SK-N-SH (cell line): ENCODE data around the gene TEX22. TPM values are rescaled to one million over a fixed set of nuclear protein-coding genes. Genes with fewer than 3 reads are reported as not detected.

Experiments used
- CTCF ChIA-PET: fragments of 300-600, 350-600 bp; formaldehyde crosslinking; extraction: SDS; loops from one replicate; lab custom pipeline; 2021; lab: Yijun Ruan, JAX
- POLR2A ChIA-PET: fragments of 350-600 bp; sonication (Branson Sonifier 250); formaldehyde crosslinking; extraction: SDS; loops from one replicate; lab custom pipeline; 2020; ENCODE audit warnings: antibody characterized with exemption, inconsistent platforms; lab: Yijun Ruan, JAX
- DNase-seq: peaks from one replicate; pipeline ENCODE4 v3.0.0; 2012
- H2AFZ ChIP-seq: fragments of 200-600 bp; sonication (generic); 2 replicates; pipeline ENCODE4 v1.8.1; 2016; ENCODE audit warnings: antibody characterized with exemption, mild to moderate bottlenecking, low read depth
- H3F3A ChIP-seq: fragments of 200-600 bp; sonication (generic); replicated peaks from 2 replicates; pipeline ENCODE3; 2016; ENCODE audit warnings: antibody characterized with exemption, mild to moderate bottlenecking; ENCODE audit not compliant: insufficient read depth
- H3K27ac ChIP-seq, 2 experiments: fragments of 200-500 bp in 1 of 2; fragments of 200-600 bp in 1 of 2; sonication (Bioruptor generic) in 1 of 2; sonication (generic), shearing (Covaris generic) in 1 of 2; 2 replicates each; pipeline versions ENCODE4 v1.5.1 to v1.6.1; 2014 to 2016; ENCODE audit warnings: low read depth in 2 of 2, inconsistent platforms in 1 of 2, low read length in 1 of 2, mild to moderate bottlenecking in 1 of 2, mixed read lengths in 1 of 2
- H3K27me3 ChIP-seq: fragments of 200-600 bp; sonication (generic), shearing (Covaris generic); 2 replicates; pipeline ENCODE4 v1.6.1; 2016; ENCODE audit warnings: mixed run types; ENCODE audit not compliant: insufficient read depth
- H3K36me3 ChIP-seq, 2 experiments: fragments of 200-500 bp in 1 of 2; fragments of 200-600 bp in 1 of 2; sonication (Bioruptor generic) in 1 of 2; sonication (generic) in 1 of 2; replicated peaks in 1 of 2; 2 replicates each; pipeline versions ENCODE3 to v1.5.1; 2014 to 2016; ENCODE audit warnings: low read length in 1 of 2, mild to moderate bottlenecking in 1 of 2; ENCODE audit not compliant: insufficient read depth in 2 of 2, control insufficient read depth in 1 of 2
- H3K4me1 ChIP-seq, 2 experiments: fragments of 200-500 bp in 1 of 2; fragments of 200-600 bp in 1 of 2; sonication (Bioruptor generic) in 1 of 2; sonication (generic), shearing (Covaris generic) in 1 of 2; 2 replicates each; pipeline versions ENCODE4 v1.5.1 to v1.6.1; 2014 to 2016; ENCODE audit warnings: low read depth in 1 of 2, low read length in 1 of 2, mixed run types in 1 of 2; ENCODE audit not compliant: insufficient read depth in 2 of 2, control insufficient read depth in 1 of 2
- H3K4me2 ChIP-seq: fragments of 200-600 bp; sonication (generic), shearing (Covaris generic); 2 replicates; pipeline ENCODE4 v1.6.1; 2017; ENCODE audit warnings: mixed run types
- H3K4me3 ChIP-seq, 2 experiments: fragments of 200-500 bp in 1 of 2; fragments of 200-600 bp in 1 of 2; sonication (Bioruptor generic) in 1 of 2; sonication (generic), shearing (Covaris generic) in 1 of 2; 2 replicates each; pipeline versions ENCODE4 v1.5.1 to v1.8.1; 2014 to 2016; ENCODE audit warnings: low read depth in 2 of 2, inconsistent platforms in 1 of 2, low read length in 1 of 2, mild to moderate bottlenecking in 1 of 2, mixed read lengths in 1 of 2, moderate library complexity in 1 of 2
- H3K79me2 ChIP-seq: fragments of 200-600 bp; sonication (generic); 2 replicates; pipeline ENCODE4 v1.8.1; 2017; ENCODE audit warnings: mild to moderate bottlenecking; ENCODE audit not compliant: insufficient read depth
- H3K9ac ChIP-seq: fragments of 200-600 bp; sonication (generic); 2 replicates; pipeline ENCODE4 v1.6.1; 2017; ENCODE audit warnings: mixed run types
- H3K9me2 ChIP-seq: fragments of 200-600 bp; sonication (generic); 2 replicates; pipeline ENCODE4 v1.6.1; 2017; ENCODE audit warnings: mixed run types
- H3K9me3 ChIP-seq: fragments of 200-600 bp; sonication (generic); 2 replicates; pipeline ENCODE4 v1.6.1; 2017; ENCODE audit warnings: mixed run types, mild to moderate bottlenecking, moderate library complexity
- H4K20me1 ChIP-seq: fragments of 200-600 bp; sonication (generic); 2 replicates; pipeline ENCODE4 v1.6.1; 2017; ENCODE audit warnings: mild to moderate bottlenecking, mixed run types; ENCODE audit not compliant: insufficient read depth
- EZH2phosphoT487 ChIP-seq: fragments of 200-600 bp; sonication (generic); IDR thresholded peaks from 2 replicates; pipeline ENCODE4 v1.6.1; 2017; ENCODE audit warnings: low read depth, mixed run types, mild to moderate bottlenecking, antibody characterized with exemption, moderate library complexity, borderline replicate concordance
- FOSL2 ChIP-seq: IDR thresholded peaks from 2 replicates; pipeline ENCODE4 v1.4.0; 2012; ENCODE audit warnings: low read depth, mild to moderate bottlenecking, moderate library complexity, borderline replicate concordance
- FOXJ3 ChIP-seq: sonication (generic); formaldehyde crosslinking; IDR thresholded peaks from 2 replicates; pipeline ENCODE4 v1.5.1; 2020; ENCODE audit warnings: mild to moderate bottlenecking, missing genetic modification reagents
- FOXM1 ChIP-seq: IDR thresholded peaks from 2 replicates; pipeline ENCODE4 v1.4.0; 2012; ENCODE audit warnings: low read depth, mild to moderate bottlenecking
- GABPA ChIP-seq: IDR thresholded peaks from 2 replicates; pipeline ENCODE4 v1.4.0; 2012; ENCODE audit warnings: low read depth, mild to moderate bottlenecking
- GATA2 ChIP-seq: sonication (generic); formaldehyde crosslinking; IDR thresholded peaks from 2 replicates; pipeline ENCODE4 v1.5.0; 2020; ENCODE audit warnings: mild to moderate bottlenecking, missing genetic modification reagents
- MEF2A ChIP-seq: IDR thresholded peaks from 2 replicates; pipeline ENCODE4 v1.4.0; 2012; ENCODE audit warnings: low read depth, borderline replicate concordance
- MXI1 ChIP-seq: IDR thresholded peaks from 2 replicates; pipeline ENCODE4 v1.6.1; 2012; ENCODE audit warnings: mild to moderate bottlenecking, low read depth, low read length, improper control_type of control experiment
- NFIC ChIP-seq: IDR thresholded peaks from 2 replicates; pipeline ENCODE4 v1.4.0; 2012; ENCODE audit warnings: borderline replicate concordance
- NRF1 ChIP-seq: IDR thresholded peaks from 2 replicates; pipeline ENCODE4 v1.6.1; 2012; ENCODE audit warnings: low read depth, mild to moderate bottlenecking, low read length
- RCOR1 ChIP-seq: fragments of 150-350 bp; IDR thresholded peaks from 2 replicates; pipeline ENCODE4 v1.6.1; 2017; ENCODE audit warnings: antibody characterized with exemption, low read length
- RFX5 ChIP-seq: IDR thresholded peaks from 2 replicates; pipeline ENCODE4 v1.6.1; 2012; ENCODE audit warnings: mild to moderate bottlenecking, improper control_type of control experiment, low read length
- SIN3A ChIP-seq: IDR thresholded peaks from 2 replicates; pipeline ENCODE4 v1.6.1; 2012; ENCODE audit warnings: low read depth, mild to moderate bottlenecking, low read length, moderate library complexity, borderline replicate concordance
- SMC3 ChIP-seq: IDR thresholded peaks from 2 replicates; pipeline ENCODE4 v1.6.1; 2012; ENCODE audit warnings: low read depth, low read length, improper control_type of control experiment
- TAF1 ChIP-seq: IDR thresholded peaks from 2 replicates; pipeline ENCODE4 v1.6.1; 2012; ENCODE audit warnings: low read depth, mild to moderate bottlenecking, low read length, moderate library complexity, borderline replicate concordance
- TCF12 ChIP-seq: IDR thresholded peaks from 2 replicates; pipeline ENCODE4 v1.4.0; 2012
- TEAD4 ChIP-seq: IDR thresholded peaks from 2 replicates; pipeline ENCODE4 v1.4.0; 2012; ENCODE audit warnings: mild to moderate bottlenecking, borderline replicate concordance; ENCODE audit not compliant: insufficient read depth
- YY1 ChIP-seq: IDR thresholded peaks from 2 replicates; pipeline ENCODE4 v1.4.0; 2012; ENCODE audit warnings: low read depth, mild to moderate bottlenecking
- WGBS: methylation state at CpG from one replicate; pipeline ENCODE4 v1.1.6; 2017; ENCODE audit warnings: low lambda C conversion rate; 5-methylcytosine and 5-hydroxymethylcytosine counted together
- polyA plus RNA-seq, 3 experiments: library from polyadenylated mRNA; depleted of rRNA; stranded (reverse); fragments of >200 nt; gene quantifications; 2 replicates each; pipeline ENCODE4 v1.2.3, GENCODE V29; 2012
- TF ChIP-seq, protein P1 (sequence below): IDR thresholded peaks from 2 replicates; pipeline ENCODE4 v1.4.0; 2012; ENCODE audit warnings: low read depth
- TF ChIP-seq, protein P2 (sequence below): IDR thresholded peaks from 2 replicates; pipeline ENCODE4 v1.6.1; 2012; ENCODE audit warnings: mild to moderate bottlenecking, low read depth, low read length, moderate library complexity
- TF ChIP-seq, protein P3 (sequence below): IDR thresholded peaks from 2 replicates; pipeline ENCODE4 v1.4.0; 2012; ENCODE audit warnings: low read depth, borderline replicate concordance

TEX22 gene
- polyA plus RNA-seq, 1 of the 3 experiments (the other 2 are of a cell fraction): 0.26 TPM

DNA sequence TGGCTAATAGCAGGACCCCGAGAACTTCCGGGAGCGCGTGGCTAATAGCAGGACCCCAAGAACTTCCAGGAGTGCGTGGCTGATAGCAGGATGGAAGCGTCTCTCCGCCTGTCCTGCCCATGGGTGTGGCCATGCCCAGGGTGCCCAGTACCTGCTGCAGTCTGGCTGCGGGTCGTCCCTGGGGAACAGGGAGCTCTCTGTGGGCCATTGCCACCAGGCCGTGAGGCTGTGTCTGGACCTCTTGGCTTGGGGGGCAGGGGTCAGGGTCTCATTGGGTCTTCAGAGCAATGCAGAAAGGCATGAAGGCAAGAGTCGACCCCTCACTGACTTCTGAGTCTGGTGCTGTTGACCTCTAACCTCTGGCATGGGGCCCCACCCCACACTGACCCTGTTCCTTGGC is 48.3 kb upstream of the TEX22 start:
- TF ChIP-seq GATA2 (CRISPR knock-in tag): no peak
- TF ChIP-seq NRF1: no peak
- TF ChIP-seq FOXM1: no peak
- TF ChIP-seq, protein P1, sequence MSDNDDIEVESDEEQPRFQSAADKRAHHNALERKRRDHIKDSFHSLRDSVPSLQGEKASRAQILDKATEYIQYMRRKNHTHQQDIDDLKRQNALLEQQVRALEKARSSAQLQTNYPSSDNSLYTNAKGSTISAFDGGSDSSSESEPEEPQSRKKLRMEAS: no peak
- no peak for TF ChIP-seq TEAD4
- TF ChIP-seq FOXJ3: no peak
- TF ChIP-seq SIN3A: no peak
- TF ChIP-seq TAF1: no peak
- no peak for TF ChIP-seq SMC3
- TF ChIP-seq YY1: no peak
- Histone ChIP-seq H2AFZ (no peak overlapping the region), H3K9ac (no peak overlapping the region), H3K27me3 (no peaks in the 10 kb centered on the region), H4K20me1 (peaks cover 12% of the 10 kb centered on the region), H3K4me1 (peaks cover 0 to 9% of the 10 kb centered on the region in 2 experiments; a peak in 1 of 4 replicates), H3K4me2 (no peak overlapping the region), H3K79me2 (peaks cover 11% of the 10 kb centered on the region; the same call in 1 of the 2 replicates), H3K9me2 (no peaks in the 10 kb centered on the region), H3K9me3 (peaks cover 3% of the 10 kb centered on the region; the same call in 1 of the 2 replicates), H3K36me3 (peaks cover 0 to 3% of the 10 kb centered on the region in 2 experiments), H3K27ac (no peak overlapping the region), H3F3A (no peaks in the 10 kb centered on the region), H3K4me3 (no peak overlapping the region)
- ChIA-PET CTCF (interaction anchor here (0.6 to 2.5 kb wide), 2 partner anchors 78 to 118 kb away, joined by 3 to 14 read pairs; no protein-coding TSS in a partner anchor), POLR2A (no interaction called here)
- WGBS: 86% methylated on average over 7 of the region's 11 CpGs
- DNase-seq: no peak

DNA sequence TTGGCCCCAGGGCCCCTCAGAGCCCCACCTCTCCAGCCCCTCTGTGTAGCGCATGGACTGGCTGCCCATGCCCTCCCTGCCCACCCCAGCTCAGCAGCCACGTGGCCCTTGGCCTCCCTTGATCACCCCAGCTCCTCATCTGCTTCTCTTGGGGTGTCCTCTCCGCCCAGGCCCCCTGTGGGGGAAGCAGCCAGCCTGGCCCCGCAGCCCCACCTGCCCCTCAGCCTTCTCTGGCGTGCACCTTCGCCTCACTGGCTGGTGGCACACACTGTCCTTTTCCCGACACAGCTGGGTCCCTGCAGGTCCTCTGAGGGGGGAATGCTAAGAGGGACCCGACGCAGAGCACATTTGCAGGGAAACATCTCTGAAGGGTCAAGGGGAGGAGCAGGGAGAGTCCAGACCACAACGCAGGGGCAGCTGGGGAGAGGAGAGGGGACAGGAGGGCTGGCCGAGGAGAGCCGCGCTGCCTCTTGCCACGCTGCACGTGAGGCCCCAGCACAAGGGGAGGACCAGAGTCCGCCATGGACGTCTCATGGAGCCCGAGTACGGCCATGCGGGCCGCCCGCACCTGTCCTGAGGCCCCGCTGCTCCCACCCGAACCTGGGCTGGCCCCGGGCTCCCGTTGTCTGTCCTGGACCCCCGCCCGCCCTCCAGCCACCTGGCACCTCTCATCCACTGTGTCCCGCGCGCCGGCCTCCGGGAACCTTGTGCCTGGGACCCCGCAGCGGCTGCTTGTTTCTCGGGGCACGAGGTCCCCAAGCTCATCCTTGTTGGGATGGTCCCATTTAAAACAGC is 47.7 kb upstream of the TEX22 start:
- Histone ChIP-seq H3K79me2 (peaks cover 5% of the 10 kb centered on the region; the same call in 1 of the 2 replicates), H2AFZ (no peak overlapping the region), H3K4me1 (peaks cover 0 to 9% of the 10 kb centered on the region in 2 experiments; a peak in 1 of 4 replicates), H3K9me3 (peaks cover under 1% of the 10 kb centered on the region; the same call in 1 of the 2 replicates), H3K9ac (no peak overlapping the region), H4K20me1 (peaks cover 12% of the 10 kb centered on the region), H3K4me3 (no peak overlapping the region), H3K36me3 (peaks cover 0 to 7% of the 10 kb centered on the region in 2 experiments), H3K27me3 (no peaks in the 10 kb centered on the region), H3K27ac (no peak overlapping the region), H3K9me2 (no peaks in the 10 kb centered on the region), H3F3A (no peaks in the 10 kb centered on the region), H3K4me2 (no peak overlapping the region)
- ChIA-PET CTCF (interaction anchor here (1.3 to 2.5 kb wide), 4 partner anchors 34 to 260 kb away, joined by 5 to 14 read pairs (median 8); no protein-coding TSS in a partner anchor), POLR2A (no interaction called here)
- WGBS: 94% methylated on average over 19 of the region's 37 CpGs
- DNase-seq: no peak
- TF ChIP-seq EZH2phosphoT487 (no peak), MEF2A (no peak), GABPA (no peak), NFIC (no peak), TAF1 (no peak), NRF1 (no peak), TCF12 (no peak), RCOR1 (no peak), FOSL2 (no peak), MXI1 (no peak), SIN3A (no peak), TEAD4 (no peak), RFX5 (no peak), GATA2 (CRISPR knock-in tag) (no peak)
- TF ChIP-seq, protein P2, sequence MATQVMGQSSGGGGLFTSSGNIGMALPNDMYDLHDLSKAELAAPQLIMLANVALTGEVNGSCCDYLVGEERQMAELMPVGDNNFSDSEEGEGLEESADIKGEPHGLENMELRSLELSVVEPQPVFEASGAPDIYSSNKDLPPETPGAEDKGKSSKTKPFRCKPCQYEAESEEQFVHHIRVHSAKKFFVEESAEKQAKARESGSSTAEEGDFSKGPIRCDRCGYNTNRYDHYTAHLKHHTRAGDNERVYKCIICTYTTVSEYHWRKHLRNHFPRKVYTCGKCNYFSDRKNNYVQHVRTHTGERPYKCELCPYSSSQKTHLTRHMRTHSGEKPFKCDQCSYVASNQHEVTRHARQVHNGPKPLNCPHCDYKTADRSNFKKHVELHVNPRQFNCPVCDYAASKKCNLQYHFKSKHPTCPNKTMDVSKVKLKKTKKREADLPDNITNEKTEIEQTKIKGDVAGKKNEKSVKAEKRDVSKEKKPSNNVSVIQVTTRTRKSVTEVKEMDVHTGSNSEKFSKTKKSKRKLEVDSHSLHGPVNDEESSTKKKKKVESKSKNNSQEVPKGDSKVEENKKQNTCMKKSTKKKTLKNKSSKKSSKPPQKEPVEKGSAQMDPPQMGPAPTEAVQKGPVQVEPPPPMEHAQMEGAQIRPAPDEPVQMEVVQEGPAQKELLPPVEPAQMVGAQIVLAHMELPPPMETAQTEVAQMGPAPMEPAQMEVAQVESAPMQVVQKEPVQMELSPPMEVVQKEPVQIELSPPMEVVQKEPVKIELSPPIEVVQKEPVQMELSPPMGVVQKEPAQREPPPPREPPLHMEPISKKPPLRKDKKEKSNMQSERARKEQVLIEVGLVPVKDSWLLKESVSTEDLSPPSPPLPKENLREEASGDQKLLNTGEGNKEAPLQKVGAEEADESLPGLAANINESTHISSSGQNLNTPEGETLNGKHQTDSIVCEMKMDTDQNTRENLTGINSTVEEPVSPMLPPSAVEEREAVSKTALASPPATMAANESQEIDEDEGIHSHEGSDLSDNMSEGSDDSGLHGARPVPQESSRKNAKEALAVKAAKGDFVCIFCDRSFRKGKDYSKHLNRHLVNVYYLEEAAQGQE: no peak
- TF ChIP-seq, protein P1: no peak
- TF ChIP-seq, protein P3, sequence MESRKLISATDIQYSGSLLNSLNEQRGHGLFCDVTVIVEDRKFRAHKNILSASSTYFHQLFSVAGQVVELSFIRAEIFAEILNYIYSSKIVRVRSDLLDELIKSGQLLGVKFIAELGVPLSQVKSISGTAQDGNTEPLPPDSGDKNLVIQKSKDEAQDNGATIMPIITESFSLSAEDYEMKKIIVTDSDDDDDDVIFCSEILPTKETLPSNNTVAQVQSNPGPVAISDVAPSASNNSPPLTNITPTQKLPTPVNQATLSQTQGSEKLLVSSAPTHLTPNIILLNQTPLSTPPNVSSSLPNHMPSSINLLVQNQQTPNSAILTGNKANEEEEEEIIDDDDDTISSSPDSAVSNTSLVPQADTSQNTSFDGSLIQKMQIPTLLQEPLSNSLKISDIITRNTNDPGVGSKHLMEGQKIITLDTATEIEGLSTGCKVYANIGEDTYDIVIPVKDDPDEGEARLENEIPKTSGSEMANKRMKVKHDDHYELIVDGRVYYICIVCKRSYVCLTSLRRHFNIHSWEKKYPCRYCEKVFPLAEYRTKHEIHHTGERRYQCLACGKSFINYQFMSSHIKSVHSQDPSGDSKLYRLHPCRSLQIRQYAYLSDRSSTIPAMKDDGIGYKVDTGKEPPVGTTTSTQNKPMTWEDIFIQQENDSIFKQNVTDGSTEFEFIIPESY: no peak
